WTC11 (cell line): Measurements from ENCODE around the gene RMI1. TPM values are rescaled to one million over a fixed set of nuclear protein-coding genes. Genes with fewer than 3 reads are reported as not detected.
"Not testable (repeated sequence)": the region's sequence is repeated elsewhere in the genome, so short reads cannot be mapped to it uniquely, and the experiment has no call there.

Experiments used
- ATAC-seq: fragments of 200-7000 bp; cut with Tn5 transposase; 2 replicates; pipeline ENCODE4 v1.10.0; 2021; ENCODE audit warnings: mild to moderate bottlenecking, moderate library complexity
- CTCF ChIA-PET: fragments of 300-600 bp; sonication (Branson Sonifier 250); formaldehyde crosslinking; loops from one replicate; lab custom pipeline; 2021; ENCODE audit warnings: antibody characterized with exemption; lab: Charles Lee
- POLR2A ChIA-PET: fragments of 350-600 bp; sonication (Branson Sonifier 250); formaldehyde crosslinking; loops from one replicate; lab custom pipeline; 2021; ENCODE audit warnings: antibody characterized with exemption; lab: Charles Lee
- DNase-seq: peaks from one replicate; pipeline ENCODE4 v3.0.0; 2021; ENCODE audit warnings: low spot score
- H3K27ac Mint-ChIP-seq: 2 replicates; pipeline ENCODE4 v1.8.0; 2021; ENCODE audit warnings: mixed read lengths
- H3K27me3 Mint-ChIP-seq: 2 replicates; pipeline ENCODE4 v1.8.0; 2021; ENCODE audit warnings: low read depth, mild to moderate bottlenecking, moderate library complexity, mixed read lengths
- H3K36me3 Mint-ChIP-seq: 2 replicates; pipeline ENCODE4 v1.8.0; 2021; ENCODE audit warnings: mixed read lengths
- H3K4me1 Mint-ChIP-seq: 2 replicates; pipeline ENCODE4 v1.8.0; 2022; ENCODE audit warnings: mixed read lengths
- H3K4me3 Mint-ChIP-seq: 2 replicates; pipeline ENCODE4 v1.8.0; 2021; ENCODE audit warnings: mild to moderate bottlenecking, moderate library complexity, mixed read lengths
- H3K9me3 Mint-ChIP-seq: 2 replicates; pipeline ENCODE4 v1.8.0; 2021; ENCODE audit warnings: mixed read lengths
- E2F4 ChIP-seq: sonication (generic); formaldehyde crosslinking; IDR thresholded peaks from 2 replicates; pipeline ENCODE4 v1.8.1; 2022; ENCODE audit warnings: low read depth, mild to moderate bottlenecking, moderate library complexity, missing genetic modification reagents, borderline replicate concordance
- EMX1 ChIP-seq: fragments of 250-450 bp; sonication (Bioruptor Pico); IDR thresholded peaks from 2 replicates; pipeline ENCODE4 v1.8.0; 2021; ENCODE audit warnings: mild to moderate bottlenecking
- ETV6 ChIP-seq: sonication (generic); formaldehyde crosslinking; IDR thresholded peaks from 2 replicates; pipeline ENCODE4 v1.8.1; 2022; ENCODE audit warnings: mild to moderate bottlenecking, missing genetic modification reagents
- FOXK1 ChIP-seq: sonication (generic); formaldehyde crosslinking; IDR thresholded peaks from 2 replicates; pipeline ENCODE4 v1.8.0; 2022; ENCODE audit warnings: mild to moderate bottlenecking, moderate library complexity, missing genetic modification reagents
- GABPB1 ChIP-seq: sonication (generic); formaldehyde crosslinking; IDR thresholded peaks from 2 replicates; pipeline ENCODE4 v1.8.1; 2023; ENCODE audit warnings: mild to moderate bottlenecking, missing genetic modification reagents
- HMGXB4 ChIP-seq: sonication (generic); formaldehyde crosslinking; IDR thresholded peaks from 2 replicates; pipeline ENCODE4 v1.8.1; 2023; ENCODE audit warnings: mild to moderate bottlenecking, moderate library complexity, missing genetic modification reagents
- NFE2L1 ChIP-seq: sonication (generic); formaldehyde crosslinking; IDR thresholded peaks from 2 replicates; pipeline ENCODE4 v1.8.1; 2023; ENCODE audit warnings: missing genetic modification reagents
- NR1H2 ChIP-seq: sonication (generic); formaldehyde crosslinking; IDR thresholded peaks from 2 replicates; pipeline ENCODE4 v1.9.0; 2021; ENCODE audit warnings: mild to moderate bottlenecking, moderate library complexity, missing genetic modification reagents
- PRRX2 ChIP-seq: fragments of 250-450 bp; sonication (Bioruptor Pico); IDR thresholded peaks from 2 replicates; pipeline ENCODE4 v1.8.0; 2021; ENCODE audit warnings: mild to moderate bottlenecking
- SP1 ChIP-seq: sonication (generic); formaldehyde crosslinking; conservative IDR thresholded peaks from 2 replicates; pipeline ENCODE4 v1.8.1; 2022; ENCODE audit warnings: missing genetic modification reagents
- STAT6 ChIP-seq: sonication (generic); formaldehyde crosslinking; conservative IDR thresholded peaks from 2 replicates; pipeline ENCODE4 v1.8.1; 2023; ENCODE audit warnings: mild to moderate bottlenecking, low read depth, missing genetic modification reagents, moderate library complexity
- ZNF263 ChIP-seq: sonication (generic); formaldehyde crosslinking; IDR thresholded peaks from 2 replicates; pipeline ENCODE4 v1.8.1; 2022; ENCODE audit warnings: low read depth, mild to moderate bottlenecking, moderate library complexity, missing genetic modification reagents
- total RNA-seq: library from RNA; stranded (reverse); gene quantifications from 3 replicates; pipeline ENCODE4 v1.2.3, GENCODE V29; 2021
- TF ChIP-seq, protein P1 (sequence below): sonication (generic); formaldehyde crosslinking; IDR thresholded peaks from 2 replicates; pipeline ENCODE4 v1.8.1; 2022; ENCODE audit warnings: low read depth, missing genetic modification reagents, borderline replicate concordance
- TF ChIP-seq, protein P2 (sequence below): sonication (generic); formaldehyde crosslinking; IDR thresholded peaks from 2 replicates; pipeline ENCODE4 v1.8.0; 2022; ENCODE audit warnings: mild to moderate bottlenecking, missing genetic modification reagents
- TF ChIP-seq, protein P3 (sequence below): fragments of 250-450 bp; sonication (Bioruptor Pico); IDR thresholded peaks from 2 replicates; pipeline ENCODE4 v1.9.0; 2021; ENCODE audit warnings: mild to moderate bottlenecking, borderline replicate concordance

The RMI1 gene
- total RNA-seq, 1 experiment from 2014 or later, result 25.8 TPM

DNA sequence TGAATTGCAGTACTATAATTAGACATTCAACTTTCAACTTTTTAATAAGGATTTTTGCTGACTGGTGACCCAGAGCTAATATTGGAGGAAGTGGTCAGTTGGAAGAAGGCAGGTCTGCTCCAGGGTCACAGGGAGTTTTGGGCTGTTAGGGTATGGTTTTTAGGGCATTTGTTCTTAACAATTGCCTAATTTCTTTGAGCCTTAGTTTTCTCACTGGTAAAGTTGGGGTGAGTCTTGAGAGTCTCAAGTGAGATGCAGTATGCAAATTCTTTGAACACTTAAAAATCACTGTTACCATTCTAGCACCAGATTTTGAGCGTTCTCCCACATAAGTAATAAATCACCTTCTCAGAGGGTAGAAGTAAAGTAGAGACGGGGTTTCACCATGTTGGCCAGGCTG lies 50.9 kb downstream of the RMI1 start:
- Mint-ChIP-seq H3K4me1 (peaks cover 15% of the 10 kb centered on the region), H3K9me3 (no peaks in the 10 kb centered on the region), H3K4me3 (no peak overlapping the region), H3K27ac (no peak overlapping the region)
- no peak for ATAC-seq
- POLR2A ChIA-PET, result interaction anchor here (0.5 kb wide), 1 partner anchor 973 kb away, joined by 3 read pairs; no protein-coding TSS in a partner anchor
- TF ChIP-seq, protein P1, sequence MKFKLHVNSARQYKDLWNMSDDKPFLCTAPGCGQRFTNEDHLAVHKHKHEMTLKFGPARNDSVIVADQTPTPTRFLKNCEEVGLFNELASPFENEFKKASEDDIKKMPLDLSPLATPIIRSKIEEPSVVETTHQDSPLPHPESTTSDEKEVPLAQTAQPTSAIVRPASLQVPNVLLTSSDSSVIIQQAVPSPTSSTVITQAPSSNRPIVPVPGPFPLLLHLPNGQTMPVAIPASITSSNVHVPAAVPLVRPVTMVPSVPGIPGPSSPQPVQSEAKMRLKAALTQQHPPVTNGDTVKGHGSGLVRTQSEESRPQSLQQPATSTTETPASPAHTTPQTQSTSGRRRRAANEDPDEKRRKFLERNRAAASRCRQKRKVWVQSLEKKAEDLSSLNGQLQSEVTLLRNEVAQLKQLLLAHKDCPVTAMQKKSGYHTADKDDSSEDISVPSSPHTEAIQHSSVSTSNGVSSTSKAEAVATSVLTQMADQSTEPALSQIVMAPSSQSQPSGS (CRISPR knock-in tag), result no peak
- no peak for TF ChIP-seq NFE2L1 (CRISPR knock-in tag)
- no peak for TF ChIP-seq STAT6 (CRISPR knock-in tag)
- TF ChIP-seq PRRX2 (CRISPR knock-in tag), result no peak
- TF ChIP-seq E2F4 (CRISPR knock-in tag), result no peak
- TF ChIP-seq SP1 (CRISPR knock-in tag), result no peak
- no peak for TF ChIP-seq GABPB1 (CRISPR knock-in tag)
- TF ChIP-seq ETV6 (CRISPR knock-in tag), result no peak
- TF ChIP-seq ZNF263 (CRISPR knock-in tag), result no peak
- no peak for TF ChIP-seq FOXK1 (CRISPR knock-in tag)
- TF ChIP-seq NR1H2 (CRISPR knock-in tag), result no peak
- no peak for TF ChIP-seq EMX1 (CRISPR knock-in tag)
- TF ChIP-seq, protein P2, sequence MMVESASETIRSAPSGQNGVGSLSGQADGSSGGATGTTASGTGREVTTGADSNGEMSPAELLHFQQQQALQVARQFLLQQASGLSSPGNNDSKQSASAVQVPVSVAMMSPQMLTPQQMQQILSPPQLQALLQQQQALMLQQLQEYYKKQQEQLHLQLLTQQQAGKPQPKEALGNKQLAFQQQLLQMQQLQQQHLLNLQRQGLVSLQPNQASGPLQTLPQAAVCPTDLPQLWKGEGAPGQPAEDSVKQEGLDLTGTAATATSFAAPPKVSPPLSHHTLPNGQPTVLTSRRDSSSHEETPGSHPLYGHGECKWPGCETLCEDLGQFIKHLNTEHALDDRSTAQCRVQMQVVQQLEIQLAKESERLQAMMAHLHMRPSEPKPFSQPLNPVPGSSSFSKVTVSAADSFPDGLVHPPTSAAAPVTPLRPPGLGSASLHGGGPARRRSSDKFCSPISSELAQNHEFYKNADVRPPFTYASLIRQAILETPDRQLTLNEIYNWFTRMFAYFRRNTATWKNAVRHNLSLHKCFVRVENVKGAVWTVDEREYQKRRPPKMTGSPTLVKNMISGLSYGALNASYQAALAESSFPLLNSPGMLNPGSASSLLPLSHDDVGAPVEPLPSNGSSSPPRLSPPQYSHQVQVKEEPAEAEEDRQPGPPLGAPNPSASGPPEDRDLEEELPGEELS (CRISPR knock-in tag), result no peak
- TF ChIP-seq HMGXB4 (CRISPR knock-in tag), result no peak
- TF ChIP-seq, protein P3, sequence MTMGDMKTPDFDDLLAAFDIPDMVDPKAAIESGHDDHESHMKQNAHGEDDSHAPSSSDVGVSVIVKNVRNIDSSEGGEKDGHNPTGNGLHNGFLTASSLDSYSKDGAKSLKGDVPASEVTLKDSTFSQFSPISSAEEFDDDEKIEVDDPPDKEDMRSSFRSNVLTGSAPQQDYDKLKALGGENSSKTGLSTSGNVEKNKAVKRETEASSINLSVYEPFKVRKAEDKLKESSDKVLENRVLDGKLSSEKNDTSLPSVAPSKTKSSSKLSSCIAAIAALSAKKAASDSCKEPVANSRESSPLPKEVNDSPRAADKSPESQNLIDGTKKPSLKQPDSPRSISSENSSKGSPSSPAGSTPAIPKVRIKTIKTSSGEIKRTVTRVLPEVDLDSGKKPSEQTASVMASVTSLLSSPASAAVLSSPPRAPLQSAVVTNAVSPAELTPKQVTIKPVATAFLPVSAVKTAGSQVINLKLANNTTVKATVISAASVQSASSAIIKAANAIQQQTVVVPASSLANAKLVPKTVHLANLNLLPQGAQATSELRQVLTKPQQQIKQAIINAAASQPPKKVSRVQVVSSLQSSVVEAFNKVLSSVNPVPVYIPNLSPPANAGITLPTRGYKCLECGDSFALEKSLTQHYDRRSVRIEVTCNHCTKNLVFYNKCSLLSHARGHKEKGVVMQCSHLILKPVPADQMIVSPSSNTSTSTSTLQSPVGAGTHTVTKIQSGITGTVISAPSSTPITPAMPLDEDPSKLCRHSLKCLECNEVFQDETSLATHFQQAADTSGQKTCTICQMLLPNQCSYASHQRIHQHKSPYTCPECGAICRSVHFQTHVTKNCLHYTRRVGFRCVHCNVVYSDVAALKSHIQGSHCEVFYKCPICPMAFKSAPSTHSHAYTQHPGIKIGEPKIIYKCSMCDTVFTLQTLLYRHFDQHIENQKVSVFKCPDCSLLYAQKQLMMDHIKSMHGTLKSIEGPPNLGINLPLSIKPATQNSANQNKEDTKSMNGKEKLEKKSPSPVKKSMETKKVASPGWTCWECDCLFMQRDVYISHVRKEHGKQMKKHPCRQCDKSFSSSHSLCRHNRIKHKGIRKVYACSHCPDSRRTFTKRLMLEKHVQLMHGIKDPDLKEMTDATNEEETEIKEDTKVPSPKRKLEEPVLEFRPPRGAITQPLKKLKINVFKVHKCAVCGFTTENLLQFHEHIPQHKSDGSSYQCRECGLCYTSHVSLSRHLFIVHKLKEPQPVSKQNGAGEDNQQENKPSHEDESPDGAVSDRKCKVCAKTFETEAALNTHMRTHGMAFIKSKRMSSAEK (CRISPR knock-in tag), result no peak
- TF ChIP-seq, all 79 proteins: peak for 0
- CTCF ChIA-PET, result no interaction called here
- no peak for DNase-seq
- Mint-ChIP-seq H3K36me3 (no peaks in the 10 kb centered on the region), H3K27me3 (no peaks in the 10 kb centered on the region)

DNA sequence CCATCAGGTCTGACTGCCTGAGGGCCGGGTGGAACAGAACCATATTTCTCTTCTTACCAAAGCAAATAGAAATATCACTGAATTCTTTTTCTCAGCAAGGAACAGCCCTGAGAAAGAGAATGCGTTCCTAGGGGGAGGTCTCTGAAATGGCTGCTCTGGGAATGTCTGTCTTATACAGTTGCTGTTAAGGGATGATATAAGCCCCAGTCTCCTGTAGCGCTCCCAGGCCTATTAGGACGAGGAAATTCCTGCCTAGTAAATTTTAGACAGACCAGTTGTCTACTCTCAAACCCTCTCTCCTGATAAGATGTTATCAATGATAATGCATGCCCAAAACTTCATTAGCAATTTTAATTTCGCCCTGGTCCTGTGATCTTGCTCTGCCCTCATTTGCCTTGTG lies 61.3 kb downstream of the RMI1 start:
- POLR2A ChIA-PET, H3K4me3 Mint-ChIP-seq, CTCF ChIA-PET, H3K4me1 Mint-ChIP-seq, H3K27ac Mint-ChIP-seq, DNase-seq, ATAC-seq: not testable (repeated sequence)
- peaks cover 14% of the 10 kb centered on the region for H3K27me3 Mint-ChIP-seq
- H3K9me3 Mint-ChIP-seq, result peaks cover 46% of the 10 kb centered on the region
- H3K36me3 Mint-ChIP-seq, result peaks cover 27% of the 10 kb centered on the region
